Measurements from ENCODE around the gene SUDS3. TPM values are rescaled to one million over a fixed set of nuclear protein-coding genes. Genes with fewer than 3 reads are reported as not detected.

SUDS3 gene
- polyA plus RNA-seq: 5.6 TPM in 2 replicates

GRCh38 chr12:118376089-118377020, at the start of gene SUDS3:
SUDS3 (plus strand) TSS chr12:118376555; CDS start chr12:118376692, 137 bp downstream.

GRCh38 chr12:118372541-118373495, 3.5 kb upstream of the SUDS3 start, which contains the start of gene TAOK3:
TAOK3 (minus strand) TSS chr12:118372907; CDS start chr12:118255567, 117,340 bp downstream.

Other genes starting within 250 kb of the SUDS3 start
- 1,525 and 1,751 TPM in 2 replicates for gene PEBP1, start 240.4 kb upstream of the SUDS3 start, polyA plus RNA-seq
- gene TAOK3, start 3.6 kb upstream of the SUDS3 start, polyA plus RNA-seq: 68.5 and 71.5 TPM in 2 replicates

Data from Purkinje cell (primary cell).